ENCODE results near the gene SDK1.

The SDK1 gene

GRCh38 chr7:3404501-3404900 is 103.4 kb downstream of the SDK1 start (continued):
- TF ChIP-seq ZNF423 (tag by site-specific recombination; IDR thresholded peaks at IDR 0.05): no peak
- no peak for TF ChIP-seq ZNF704 (tag by site-specific recombination; IDR thresholded peaks at IDR 0.05)
- TF ChIP-seq ZNF404 (tag by site-specific recombination; IDR thresholded peaks at IDR 0.05): no peak
- TF ChIP-seq ZFP41 (tag by site-specific recombination; IDR thresholded peaks at IDR 0.05; ENCODE audit: borderline replicate concordance): no peak
- TF ChIP-seq BCL11B (tag by site-specific recombination; IDR thresholded peaks at IDR 0.05; ENCODE audit: low read depth): no peak
- peak; percentile 83 for TF ChIP-seq WT1 (tag by site-specific recombination; IDR thresholded peaks at IDR 0.05)
- TF ChIP-seq ZBTB7A (tag by site-specific recombination; IDR thresholded peaks at IDR 0.05; ENCODE audit: low read depth): no peak
- TF ChIP-seq SCRT2 (tag by site-specific recombination; IDR thresholded peaks at IDR 0.05): peak; percentile 65
- no peak for TF ChIP-seq ZNF23 (tag by site-specific recombination; IDR thresholded peaks at IDR 0.05; ENCODE audit: borderline replicate concordance)
- TF ChIP-seq ZNF416 (tag by site-specific recombination; IDR thresholded peaks at IDR 0.05): no peak
- TF ChIP-seq ZNF311 (tag by site-specific recombination; IDR thresholded peaks at IDR 0.05; ENCODE audit: borderline replicate concordance): no peak
- no peak for TF ChIP-seq ZNF660 (tag by site-specific recombination; IDR thresholded peaks at IDR 0.05)
- no peak for TF ChIP-seq ZNF747 (tag by site-specific recombination; IDR thresholded peaks at IDR 0.05)
- TF ChIP-seq ZNF18 (tag by site-specific recombination; IDR thresholded peaks at IDR 0.05): no peak
- no peak for TF ChIP-seq YY1 (tag by site-specific recombination; IDR thresholded peaks at IDR 0.05)
- TF ChIP-seq ZNF621 (tag by site-specific recombination; IDR thresholded peaks at IDR 0.05): no peak
- TF ChIP-seq GLI4 (tag by site-specific recombination; IDR thresholded peaks at IDR 0.05): no peak
- TF ChIP-seq ZNF155 (tag by site-specific recombination; IDR thresholded peaks at IDR 0.05): no peak
- TF ChIP-seq ZNF19 (tag by site-specific recombination; IDR thresholded peaks at IDR 0.05; ENCODE audit: low read depth): no peak
- no peak for TF ChIP-seq SP3 (tag by site-specific recombination; IDR thresholded peaks at IDR 0.05)
- no peak for TF ChIP-seq ZNF701 (tag by site-specific recombination; IDR thresholded peaks at IDR 0.05)
- TF ChIP-seq ZNF114 (tag by site-specific recombination; IDR thresholded peaks at IDR 0.05): no peak
- peak; percentile 48 for TF ChIP-seq ZNF629 (tag by site-specific recombination; IDR thresholded peaks at IDR 0.05)
- no peak for TF ChIP-seq EGR2 (tag by site-specific recombination; IDR thresholded peaks at IDR 0.05; ENCODE audit: low read depth)
- peak; percentile 82 for TF ChIP-seq ZNF843 (tag by site-specific recombination; IDR thresholded peaks at IDR 0.05)
- TF ChIP-seq GLI2 (tag by site-specific recombination; IDR thresholded peaks at IDR 0.05; ENCODE audit: borderline replicate concordance, low read depth): no peak
- TF ChIP-seq INSM2 (tag by site-specific recombination; IDR thresholded peaks at IDR 0.05): no peak
- no peak for TF ChIP-seq ZNF138 (tag by site-specific recombination; IDR thresholded peaks at IDR 0.05; ENCODE audit: borderline replicate concordance)
- TF ChIP-seq PRDM4 (tag by site-specific recombination; IDR thresholded peaks at IDR 0.05): peak; percentile 43; the same call in 1 of the 2 replicates
- no peak for TF ChIP-seq ZNF48 (tag by site-specific recombination; IDR thresholded peaks at IDR 0.05)
- 0 out of 2 replicates have a peak, but pooled peaks have one; percentile 44 for TF ChIP-seq OVOL3 (tag by site-specific recombination; IDR thresholded peaks at IDR 0.05)
- TF ChIP-seq MYNN (tag by site-specific recombination; IDR thresholded peaks at IDR 0.05; ENCODE audit: borderline replicate concordance): no peak
- no peak for TF ChIP-seq PBX3 (CRISPR knock-in tag; IDR thresholded peaks at IDR 0.05)
- no peak for TF ChIP-seq CTCF (tag by site-specific recombination; IDR thresholded peaks at IDR 0.05)

Measured in HEK293 (cell line).